Stimulated activated CD4-positive, alpha-beta T cell treated with anti-CD3 and anti-CD28 coated beads, Interleukin-4, amount 100 ng/mL, for 48 hours (primary cell): ENCODE data around the gene KLHDC7A.

Source experiments
- DNase-seq, 2 donors: peaks; one replicate each; pipeline ENCODE4 v3.0.0-alpha.2; 2020; ENCODE audit warnings: low read depth in 2 of 2

KLHDC7A gene

DNA sequence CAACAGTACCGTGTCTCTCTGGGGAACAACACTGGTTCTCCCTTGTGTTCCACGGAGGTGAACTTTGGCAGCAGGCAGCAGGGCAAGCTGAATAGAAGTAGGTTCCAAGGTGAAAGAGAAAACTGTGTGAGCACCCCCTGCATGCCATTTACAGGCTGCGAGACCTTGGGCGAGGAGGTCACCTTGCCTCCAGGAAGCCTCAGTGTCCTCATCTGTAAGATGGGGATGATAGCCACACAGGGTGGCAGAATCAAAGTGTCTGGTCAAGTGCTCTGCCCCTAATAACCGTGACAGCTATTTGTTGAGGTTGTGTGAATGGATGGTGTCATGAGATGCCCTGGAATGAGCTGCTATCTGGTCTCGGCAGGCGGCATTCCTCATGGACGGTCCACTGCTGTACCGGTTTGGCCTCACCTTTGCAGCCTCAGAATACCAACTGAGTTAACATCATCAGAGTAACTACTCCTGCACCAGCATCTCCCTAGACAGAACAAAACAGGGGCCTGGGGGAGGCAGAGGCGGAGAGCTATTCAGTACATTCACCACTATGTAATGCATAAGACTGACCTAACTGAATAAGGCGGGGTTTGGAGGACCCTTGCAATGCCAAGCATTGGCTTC is 7.4 kb upstream of the KLHDC7A start:
- no peak for DNase-seq

DNA sequence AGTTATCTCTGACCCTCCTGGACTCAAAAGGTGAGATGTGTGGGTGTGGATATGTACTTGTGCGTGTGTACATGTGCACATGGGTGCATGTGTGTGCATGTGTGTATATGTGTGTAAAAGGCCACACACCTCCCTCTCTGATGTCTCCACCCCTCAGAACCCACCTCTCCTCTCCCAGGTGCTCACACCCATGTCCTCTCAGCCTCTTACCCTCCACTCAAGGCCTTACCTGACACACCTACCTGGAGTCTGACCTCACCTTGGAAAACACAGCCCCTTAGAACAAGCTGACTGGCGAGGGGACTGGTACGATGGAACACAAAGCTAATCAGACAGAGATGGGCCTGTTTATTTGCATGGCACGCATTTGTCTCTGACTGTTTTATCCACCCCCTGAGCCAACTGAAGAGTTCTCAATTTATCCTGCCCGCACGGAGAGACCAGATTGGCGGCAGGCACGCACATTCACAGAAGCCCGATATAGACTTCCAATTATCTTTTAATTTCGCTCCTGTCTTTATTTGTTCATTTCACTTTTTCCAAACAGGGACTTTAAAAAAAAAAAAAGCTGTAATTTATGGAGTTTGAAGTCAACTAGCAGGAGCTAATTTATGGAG is 6.1 kb upstream of the KLHDC7A start:
- DNase-seq = no peak

DNA sequence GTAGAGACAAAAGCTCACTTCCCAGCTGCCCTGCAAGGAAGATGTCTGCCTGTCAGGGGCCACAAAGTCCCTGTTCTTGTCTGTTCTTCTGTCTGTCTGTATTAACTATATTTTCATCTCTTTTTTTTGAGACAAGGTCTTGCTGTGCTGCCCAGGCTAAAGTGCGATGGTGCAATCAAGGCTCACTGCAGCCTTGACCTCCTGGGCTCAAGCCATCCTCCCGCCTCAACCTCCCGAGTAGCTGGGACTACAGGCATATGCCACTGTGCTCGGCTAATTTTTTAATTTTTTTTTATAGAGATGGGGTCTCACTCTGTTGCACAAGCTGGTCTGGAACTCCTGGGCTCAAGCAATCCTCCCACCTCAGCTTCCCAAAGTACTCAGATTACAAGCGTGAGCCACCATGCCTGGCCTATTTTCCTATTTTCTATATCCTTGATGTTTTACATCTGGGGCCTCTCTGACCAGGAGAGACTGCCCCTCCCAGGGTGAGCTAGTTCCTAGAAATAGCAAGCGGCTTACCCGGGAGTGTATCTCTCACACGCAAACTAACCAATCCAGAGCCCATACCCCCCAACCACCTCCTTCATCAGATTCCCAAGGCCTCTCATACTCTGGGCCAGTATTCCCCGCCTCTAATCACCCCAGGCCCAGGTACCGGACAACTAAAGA is 5.4 kb upstream of the KLHDC7A start:
- no peak for DNase-seq

DNA sequence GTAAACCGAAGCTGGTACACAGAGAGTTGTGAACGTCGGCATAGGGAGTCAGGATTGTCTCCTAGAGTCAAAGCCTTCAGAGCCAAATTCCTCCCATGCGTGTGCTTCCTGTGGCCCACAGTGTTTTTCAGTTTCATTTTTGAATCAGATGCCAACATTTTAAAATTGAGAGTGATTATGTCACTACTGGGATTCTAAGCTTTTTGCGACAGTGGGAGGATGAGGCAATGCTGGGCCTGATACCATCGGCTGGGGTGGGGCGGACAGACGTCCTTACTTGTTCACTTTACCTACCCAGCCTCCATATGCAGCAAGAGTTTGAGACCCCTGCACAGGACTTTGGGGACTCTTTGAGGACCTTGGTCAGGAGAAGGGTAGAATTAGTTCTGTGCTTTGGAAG is 1.3 kb upstream of the KLHDC7A start:
- DNase-seq = no peak

DNA sequence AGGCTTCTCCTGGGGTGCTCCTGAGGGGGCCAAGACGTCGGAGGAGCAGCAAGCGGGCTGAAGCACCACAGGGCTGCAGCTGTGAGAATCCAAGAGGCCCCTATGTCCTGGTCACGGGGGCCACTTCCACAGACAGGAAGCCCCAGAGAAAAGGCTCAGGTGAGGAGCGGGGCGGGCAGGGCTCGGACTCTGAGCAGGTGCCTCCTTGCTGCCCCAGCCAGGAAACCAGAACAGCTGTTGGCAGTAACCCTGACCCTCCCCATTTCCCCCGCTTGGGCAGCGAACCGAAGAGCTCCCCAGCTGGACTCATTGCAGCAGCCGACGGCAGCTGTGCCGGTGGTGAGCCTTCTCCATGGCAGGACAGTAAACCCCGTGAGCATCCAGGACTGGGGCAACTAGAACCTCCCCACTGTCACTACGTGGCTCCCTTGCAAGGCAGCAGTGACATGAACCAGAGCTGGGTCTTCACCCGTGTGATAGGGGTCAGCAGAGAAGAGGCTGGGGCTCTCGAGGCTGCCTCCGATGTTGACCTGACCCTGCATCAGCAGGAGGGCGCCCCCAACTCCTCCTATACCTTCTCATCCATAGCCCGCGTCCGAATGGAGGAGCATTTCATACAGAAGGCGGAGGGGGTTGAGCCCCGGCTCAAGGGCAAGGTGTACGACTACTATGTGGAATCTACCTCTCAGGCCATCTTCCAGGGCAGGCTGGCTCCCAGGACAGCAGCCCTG is 625 bp downstream of the KLHDC7A start:
- no peak for DNase-seq

DNA sequence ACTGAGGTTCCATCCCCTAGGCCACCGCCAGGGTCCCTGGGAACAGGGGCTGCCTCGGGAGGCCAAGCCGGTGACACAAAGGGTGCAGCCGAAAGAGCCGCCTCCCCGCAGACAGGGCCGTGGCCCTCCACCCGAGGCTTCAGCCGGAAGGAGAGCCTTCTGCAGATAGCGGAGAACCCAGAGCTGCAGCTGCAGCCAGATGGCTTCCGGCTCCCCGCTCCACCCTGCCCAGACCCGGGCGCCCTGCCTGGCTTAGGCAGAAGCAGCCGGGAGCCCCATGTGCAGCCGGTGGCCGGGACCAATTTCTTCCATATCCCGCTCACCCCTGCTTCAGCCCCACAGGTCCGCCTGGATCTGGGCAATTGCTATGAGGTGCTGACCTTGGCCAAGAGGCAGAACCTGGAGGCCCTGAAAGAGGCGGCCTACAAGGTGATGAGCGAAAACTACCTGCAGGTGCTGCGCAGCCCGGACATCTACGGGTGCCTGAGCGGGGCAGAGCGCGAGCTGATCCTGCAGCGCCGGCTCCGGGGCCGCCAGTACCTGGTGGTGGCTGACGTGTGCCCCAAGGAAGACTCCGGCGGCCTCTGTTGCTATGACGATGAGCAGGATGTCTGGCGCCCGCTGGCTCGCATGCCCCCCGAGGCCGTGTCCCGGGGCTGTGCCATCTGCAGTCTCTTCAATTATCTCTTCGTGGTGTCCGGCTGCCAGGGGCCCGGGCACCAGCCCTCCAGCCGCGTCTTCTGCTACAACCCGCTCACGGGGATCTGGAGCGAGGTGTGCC is 1.4 kb downstream of the KLHDC7A start:
- no peak for DNase-seq

DNA sequence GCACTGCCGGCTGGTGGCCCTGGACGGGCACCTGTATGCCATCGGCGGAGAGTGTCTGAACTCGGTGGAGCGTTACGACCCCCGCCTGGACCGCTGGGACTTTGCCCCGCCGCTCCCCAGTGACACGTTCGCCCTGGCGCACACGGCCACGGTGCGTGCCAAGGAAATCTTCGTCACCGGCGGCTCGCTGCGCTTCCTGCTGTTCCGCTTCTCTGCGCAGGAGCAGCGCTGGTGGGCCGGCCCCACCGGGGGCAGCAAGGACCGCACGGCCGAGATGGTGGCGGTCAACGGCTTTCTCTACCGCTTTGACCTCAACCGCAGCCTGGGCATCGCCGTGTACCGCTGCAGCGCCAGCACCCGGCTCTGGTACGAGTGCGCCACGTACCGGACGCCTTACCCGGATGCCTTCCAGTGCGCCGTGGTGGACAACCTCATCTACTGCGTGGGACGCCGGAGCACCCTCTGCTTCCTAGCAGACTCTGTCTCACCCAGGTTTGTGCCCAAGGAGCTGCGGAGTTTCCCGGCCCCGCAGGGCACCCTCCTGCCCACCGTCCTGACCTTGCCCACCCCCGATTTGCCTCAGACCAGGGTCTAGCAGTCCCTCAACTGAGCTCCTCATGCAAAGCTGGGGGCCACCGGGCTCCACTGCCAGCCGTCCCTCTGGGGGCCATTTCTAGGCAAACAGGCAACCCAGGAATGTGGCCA is 2.1 kb downstream of the KLHDC7A start:
- DNase-seq = no peak

DNA sequence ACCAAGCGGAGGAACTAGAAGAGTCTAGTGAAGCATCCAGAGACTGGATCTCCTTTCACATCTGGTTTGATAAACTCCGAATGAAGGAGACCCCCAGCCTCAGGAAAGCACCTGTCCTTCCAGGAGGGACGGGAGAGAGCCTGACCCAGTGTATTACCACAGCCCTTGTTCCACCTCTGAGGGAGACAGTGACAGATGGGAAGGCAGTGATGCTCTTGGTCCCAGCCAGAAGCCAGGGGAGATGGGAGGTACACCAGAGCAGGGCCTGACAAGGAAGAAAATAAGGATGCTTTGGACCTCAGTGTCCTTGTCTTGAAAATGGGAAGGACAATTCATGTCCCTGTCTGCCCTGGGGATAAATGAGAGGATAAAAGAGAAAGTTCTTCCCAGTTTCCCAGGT is 3.5 kb downstream of the KLHDC7A start:
- no peak for DNase-seq

DNA sequence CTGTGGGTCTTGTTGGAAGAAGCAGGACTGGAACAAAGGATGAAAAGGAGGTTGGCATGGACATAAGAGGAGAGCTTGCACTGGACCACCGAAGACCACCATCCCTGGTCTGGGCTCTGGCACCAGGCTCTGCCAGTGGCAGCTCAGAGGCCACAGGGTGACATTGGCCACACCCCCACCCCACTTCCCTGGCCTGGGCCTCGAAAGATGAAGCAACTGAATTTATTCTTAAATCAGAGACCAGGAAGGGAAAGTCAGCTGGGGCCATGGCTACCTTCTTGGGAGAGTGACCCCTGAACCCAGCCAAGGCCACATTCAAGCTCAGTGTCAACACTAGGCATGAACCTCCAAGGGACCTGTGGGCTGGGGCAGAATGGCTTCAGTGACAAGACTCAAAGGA is 4.0 kb downstream of the KLHDC7A start:
- DNase-seq = no peak

DNA sequence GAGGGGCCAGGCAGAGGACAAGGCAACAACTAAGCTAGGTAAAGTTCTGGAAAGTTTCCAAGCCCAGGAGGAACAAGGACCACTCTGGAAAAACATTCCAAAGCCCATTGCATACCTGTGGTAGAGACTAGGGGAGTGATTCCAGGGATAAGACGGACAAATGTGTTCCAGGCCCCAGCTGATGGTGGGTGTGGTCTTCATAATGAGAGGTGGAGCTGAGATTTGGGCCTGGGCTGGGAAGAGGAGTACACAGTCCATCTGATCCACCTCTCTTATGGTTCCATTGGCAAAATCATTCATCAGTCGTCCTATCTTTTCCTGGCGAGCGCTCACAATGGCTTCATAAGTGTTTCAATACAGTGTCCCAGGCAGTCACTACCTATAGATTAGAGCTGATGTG is 4.5 kb downstream of the KLHDC7A start:
- no peak for DNase-seq

DNA sequence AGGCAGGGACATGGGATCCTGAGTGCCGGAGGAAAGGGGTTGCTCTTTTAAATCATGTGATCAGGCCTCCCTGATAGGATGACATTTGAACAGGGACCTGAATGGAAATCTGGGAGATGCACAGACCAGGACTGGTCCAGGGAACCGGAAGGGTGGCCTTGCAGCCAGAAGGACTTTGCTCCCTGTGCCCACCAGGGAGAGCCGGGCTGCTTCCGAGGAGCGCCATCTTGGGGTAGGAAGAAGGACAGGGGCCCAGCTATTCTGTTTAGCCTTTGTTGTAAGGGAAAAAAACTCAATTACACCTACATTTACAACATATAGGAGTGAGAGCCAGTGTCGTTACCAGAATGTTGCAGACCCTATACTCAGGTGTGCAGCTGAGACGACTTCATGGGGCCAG is 5.5 kb downstream of the KLHDC7A start:
- DNase-seq = no peak

DNA sequence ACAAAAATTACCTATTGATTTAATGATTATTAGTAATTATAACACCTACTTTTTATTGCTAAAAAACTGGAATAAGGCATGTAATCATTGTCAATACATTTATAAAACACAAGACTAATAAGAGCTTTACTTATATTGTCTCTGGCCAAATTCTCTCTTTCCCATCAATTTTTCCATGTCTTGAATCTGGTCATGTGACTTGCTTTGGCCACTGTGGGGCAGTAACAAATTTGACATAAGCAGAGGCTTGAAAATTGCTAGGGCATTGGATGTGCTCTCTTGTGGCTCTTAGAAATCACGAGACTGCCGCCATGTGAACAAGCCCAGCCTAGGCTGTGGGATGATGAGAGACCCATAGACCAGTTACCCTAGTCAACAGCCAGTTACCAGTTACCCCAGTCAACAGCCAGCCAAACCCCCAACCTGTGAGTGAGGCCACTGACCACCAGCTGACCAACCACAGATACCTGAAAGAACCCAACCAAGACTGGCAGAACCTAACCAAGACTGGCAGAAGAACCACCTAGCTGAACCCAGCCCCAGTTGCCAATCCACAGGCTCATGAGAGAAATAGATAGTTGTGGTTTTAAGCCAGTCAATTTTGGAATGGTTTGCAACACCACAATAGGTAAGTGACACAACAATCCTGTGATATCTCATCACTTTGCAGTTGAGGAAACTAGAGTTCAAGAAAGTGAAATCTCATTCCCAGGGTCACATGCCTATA is 8.8 kb downstream of the KLHDC7A start:
- DNase-seq = no peak

DNA sequence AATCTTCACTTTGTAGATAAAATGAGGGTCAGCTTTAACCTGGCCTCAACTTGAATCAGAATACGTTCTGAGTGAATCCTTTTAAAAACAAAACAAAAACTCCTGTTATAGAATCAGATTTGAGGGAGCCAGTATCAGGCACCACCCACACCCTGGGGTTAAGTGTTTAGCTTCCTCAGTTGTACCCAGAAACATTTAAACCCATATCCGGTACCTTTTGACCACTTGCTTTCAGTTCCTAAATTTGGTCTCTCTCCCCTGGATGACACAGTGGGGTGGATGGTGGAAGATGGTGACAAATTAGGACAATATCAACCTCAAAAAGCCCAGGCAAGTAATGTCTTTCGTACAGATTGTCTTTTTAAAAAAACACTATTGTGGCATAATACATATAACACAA is 10.4 kb downstream of the KLHDC7A start:
- no peak for DNase-seq

DNA sequence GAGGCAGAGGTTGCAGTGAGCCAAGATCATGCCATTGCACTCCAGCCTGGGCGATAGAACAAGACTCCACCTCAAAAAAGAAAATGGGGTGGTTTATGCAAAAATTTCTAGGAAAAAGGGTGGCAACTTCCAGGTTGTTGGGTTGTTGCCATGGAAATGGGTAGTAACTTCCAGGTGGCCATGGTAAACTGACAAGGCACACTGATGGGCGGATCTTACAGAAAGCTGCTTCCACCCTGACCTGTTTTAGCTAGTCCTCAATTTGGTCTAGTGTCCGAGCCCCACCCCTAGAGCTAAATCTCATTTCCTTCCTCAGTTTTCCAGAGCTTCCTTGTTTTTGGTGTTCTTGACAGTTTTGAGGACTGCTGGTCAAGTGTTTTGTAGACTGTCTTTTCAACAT is 13.6 kb downstream of the KLHDC7A start:
- no peak for DNase-seq

DNA sequence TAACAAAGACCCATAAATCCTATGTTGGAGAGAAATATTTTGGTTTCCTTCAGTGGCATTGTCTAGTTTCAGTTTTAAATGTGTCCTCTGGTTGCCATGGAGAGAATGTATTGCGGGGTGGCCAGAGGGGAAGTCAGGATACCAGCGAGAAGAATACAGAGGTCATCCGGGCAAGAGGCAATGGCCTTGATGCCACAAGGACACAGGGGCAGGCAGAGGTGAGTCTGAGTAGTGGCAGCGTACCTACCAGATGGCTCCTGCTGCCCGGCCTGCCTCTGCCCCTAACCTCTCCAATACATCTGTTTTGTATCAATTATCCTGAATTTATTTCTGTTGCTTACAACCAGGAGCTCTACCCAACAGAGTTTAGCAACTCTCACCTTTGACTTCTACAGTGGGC is 14.9 kb downstream of the KLHDC7A start:
- DNase-seq = no peak

DNA sequence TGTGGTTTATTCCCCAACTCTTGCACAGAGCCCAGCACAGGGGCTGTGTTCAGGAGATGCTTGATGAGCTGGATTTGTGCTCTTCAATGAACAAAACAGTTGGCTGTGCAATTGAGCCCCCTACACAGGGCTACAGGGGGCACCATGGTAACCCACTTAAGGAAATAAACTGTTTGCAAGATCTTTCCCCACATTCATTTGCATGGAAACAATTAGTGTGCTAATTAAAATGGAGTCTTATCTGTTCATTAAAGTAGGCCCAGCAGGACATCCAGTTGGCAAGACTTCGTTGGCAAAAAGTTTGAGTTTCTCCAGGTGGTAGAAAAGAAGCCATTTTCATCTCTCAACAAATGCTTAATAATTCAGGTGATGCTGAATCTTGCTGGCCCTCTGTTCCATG is 15.3 kb downstream of the KLHDC7A start:
- no peak for DNase-seq

DNA sequence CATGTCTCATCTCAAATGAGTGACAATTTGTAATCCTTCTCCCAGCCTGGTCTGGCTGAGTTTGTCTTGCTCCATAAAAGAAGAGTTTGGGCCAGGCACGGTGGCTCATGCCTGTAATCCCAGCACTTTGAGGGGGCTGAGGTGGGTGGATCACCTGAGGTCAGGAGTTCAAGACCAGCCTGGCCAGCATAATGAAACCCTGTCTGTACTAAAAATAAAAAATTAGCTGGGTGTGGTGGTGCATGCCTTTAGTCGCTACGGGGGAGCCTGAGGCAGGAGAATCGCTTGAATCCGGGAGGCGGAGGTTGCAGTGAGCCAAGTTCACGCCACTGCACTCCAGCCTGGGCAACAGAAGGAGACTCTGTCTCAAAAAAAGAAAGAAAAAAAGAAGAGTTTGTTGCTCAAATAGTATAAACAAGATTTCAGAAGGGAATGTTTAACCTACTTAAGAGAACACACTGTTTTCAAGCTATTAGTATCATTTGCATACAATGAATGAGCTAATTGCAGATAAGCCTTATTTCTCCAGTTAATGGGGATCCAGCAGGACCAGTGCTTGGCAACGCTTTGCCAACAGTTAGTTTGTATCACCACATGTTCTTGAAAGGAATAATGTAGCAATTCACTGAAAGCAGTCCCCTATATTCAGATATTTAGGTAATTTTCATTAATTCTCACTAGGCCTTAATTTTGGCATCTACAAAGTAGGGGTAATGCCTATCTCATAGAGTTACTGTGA is 15.9 kb downstream of the KLHDC7A start:
- DNase-seq = no peak

DNA sequence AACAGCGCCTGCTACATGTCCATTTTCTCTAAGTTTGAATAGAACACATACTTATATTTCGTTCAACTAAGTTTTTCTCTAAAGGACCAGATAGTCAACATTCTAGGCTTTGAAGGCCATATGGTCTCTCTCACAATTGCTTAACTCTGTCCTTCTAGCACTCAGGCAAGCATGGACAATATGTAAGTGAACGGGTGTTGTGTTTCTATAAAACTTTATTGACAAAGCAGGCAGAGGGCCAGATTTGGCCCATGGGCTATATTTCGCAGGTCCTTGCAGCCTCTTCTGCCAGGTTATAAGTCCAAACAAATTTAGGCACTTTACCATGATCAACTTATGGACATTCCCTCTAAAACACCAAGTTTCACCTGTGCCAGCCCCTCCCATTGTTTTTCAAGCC is 21.1 kb downstream of the KLHDC7A start:
- DNase-seq = no peak

DNA sequence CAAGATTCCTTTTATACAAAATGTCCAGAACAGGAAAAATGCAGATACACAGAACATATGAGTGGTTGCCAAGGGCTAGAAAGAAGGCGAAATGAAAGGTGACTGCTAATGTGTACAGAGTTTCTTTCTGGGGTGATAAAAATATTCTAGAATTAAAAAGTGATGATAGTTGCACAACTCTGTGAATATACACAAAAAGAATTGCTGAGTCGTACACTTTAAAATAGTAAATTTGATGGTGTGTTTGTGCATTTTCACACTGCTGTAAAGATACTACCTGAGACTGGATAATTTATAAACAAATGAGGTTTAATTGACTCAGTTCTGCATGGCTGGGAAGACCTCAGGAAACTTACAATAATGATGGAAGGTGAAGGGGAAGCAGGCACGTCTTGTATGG is 23.9 kb downstream of the KLHDC7A start:
- DNase-seq = no peak

DNA sequence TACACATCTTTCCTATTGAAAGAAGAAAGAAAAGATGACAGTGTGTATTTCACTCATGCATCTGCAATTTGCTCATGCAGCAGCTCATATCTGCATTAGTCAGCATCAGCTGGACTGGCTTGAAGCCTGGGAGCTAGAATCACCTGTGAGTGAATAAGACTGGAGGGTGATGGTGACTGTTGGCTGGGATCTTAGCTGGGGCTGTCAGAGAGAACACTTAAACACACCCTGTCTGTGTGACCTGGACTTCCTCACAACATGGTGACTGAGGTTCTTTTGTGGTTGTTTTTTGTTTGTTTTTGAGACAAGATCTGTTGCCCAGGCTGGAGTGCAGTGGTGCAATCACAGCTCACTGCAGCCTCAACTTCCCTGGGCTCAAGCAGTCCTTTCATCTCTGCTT is 24.9 kb downstream of the KLHDC7A start:
- DNase-seq = no peak
